ENCODE results near the gene PCLO.
A peak's percentile ranks its signal among the peaks of the same experiment; 100 is the strongest.

- TF ChIP-seq CTCF (IDR thresholded peaks at IDR 0.05) (peak; percentile 27; the same call in 1 of the 2 replicates), FOXP4 (CRISPR knock-in tag; IDR thresholded peaks at IDR 0.05) (no peak), TEAD4 (CRISPR knock-in tag; IDR thresholded peaks at IDR 0.05) (no peak), IRF2 (CRISPR knock-in tag; IDR thresholded peaks at IDR 0.05; ENCODE audit: borderline replicate concordance, low read depth) (no peak), USF1 (CRISPR knock-in tag; IDR thresholded peaks at IDR 0.05) (no peak), ATF1 (CRISPR knock-in tag; IDR thresholded peaks at IDR 0.05) (no peak), PRDM15 (CRISPR knock-in tag; IDR thresholded peaks at IDR 0.05) (no peak), FOXJ3 (CRISPR knock-in tag; IDR thresholded peaks at IDR 0.05; ENCODE audit: borderline replicate concordance) (no peak), ESRRA (CRISPR knock-in tag; IDR thresholded peaks at IDR 0.05; ENCODE audit: borderline replicate concordance) (no peak)
Measured at GRCh38 chr7:82816272-82816671, 346.4 kb downstream of the PCLO start.

Measured in WTC11 (cell line).